GM21737 (cell line): Measurements from ENCODE around the gene TIMM13.

ENCODE experiments used
- ATAC-seq: cut with Tn5 transposase; IDR thresholded peaks from one replicate; pipeline ENCODE4 v1.9.1; 2021; ENCODE audit warnings: mild to moderate bottlenecking, moderate library complexity; ENCODE audit not compliant: unreplicated experiment

The TIMM13 gene

DNA sequence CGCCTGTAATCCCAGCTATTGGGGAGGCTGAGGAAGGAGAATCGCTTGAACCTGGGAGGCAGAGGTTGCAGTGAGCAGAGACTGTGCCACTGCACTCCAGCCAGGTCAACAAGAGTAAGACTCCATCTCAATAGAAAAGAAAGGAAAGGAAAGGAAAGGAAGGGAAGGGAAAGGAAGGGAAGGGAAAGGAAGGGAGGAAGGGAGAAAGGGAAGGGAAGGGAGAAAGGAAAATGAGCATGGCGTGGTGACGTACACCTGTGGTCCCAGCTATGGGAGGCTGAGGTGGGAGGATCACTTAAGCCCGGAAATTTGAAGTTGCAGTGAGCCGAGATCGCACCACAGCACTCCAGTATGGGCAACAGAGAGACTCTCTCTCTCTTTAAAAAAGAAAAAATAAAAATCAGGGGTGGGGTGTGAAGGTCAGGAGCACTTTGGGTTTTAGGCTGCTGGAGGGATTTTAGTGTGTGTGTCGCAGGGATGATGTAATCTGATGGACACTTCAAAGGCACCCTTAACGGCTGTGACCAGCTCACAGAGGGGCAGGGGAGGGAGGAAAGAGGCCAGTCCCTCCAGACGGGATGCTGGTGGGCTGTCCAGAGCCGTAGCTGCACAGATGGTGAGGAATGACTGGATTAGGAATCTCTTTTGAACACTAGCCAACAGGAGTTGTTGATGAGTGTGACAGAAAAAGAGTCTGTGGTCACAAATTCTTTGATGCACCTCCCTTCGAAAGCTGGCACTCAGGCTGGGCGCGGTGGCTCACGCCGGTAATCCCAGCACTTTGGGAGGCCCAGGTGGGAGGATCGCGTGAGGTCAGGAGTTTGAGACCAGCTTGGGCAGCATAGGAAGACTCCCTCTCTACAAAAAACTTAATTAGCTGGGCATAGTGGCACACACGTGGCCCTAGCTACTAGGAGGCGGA lies 39.8 kb downstream of the TIMM13 start:
- no peak for ATAC-seq

DNA sequence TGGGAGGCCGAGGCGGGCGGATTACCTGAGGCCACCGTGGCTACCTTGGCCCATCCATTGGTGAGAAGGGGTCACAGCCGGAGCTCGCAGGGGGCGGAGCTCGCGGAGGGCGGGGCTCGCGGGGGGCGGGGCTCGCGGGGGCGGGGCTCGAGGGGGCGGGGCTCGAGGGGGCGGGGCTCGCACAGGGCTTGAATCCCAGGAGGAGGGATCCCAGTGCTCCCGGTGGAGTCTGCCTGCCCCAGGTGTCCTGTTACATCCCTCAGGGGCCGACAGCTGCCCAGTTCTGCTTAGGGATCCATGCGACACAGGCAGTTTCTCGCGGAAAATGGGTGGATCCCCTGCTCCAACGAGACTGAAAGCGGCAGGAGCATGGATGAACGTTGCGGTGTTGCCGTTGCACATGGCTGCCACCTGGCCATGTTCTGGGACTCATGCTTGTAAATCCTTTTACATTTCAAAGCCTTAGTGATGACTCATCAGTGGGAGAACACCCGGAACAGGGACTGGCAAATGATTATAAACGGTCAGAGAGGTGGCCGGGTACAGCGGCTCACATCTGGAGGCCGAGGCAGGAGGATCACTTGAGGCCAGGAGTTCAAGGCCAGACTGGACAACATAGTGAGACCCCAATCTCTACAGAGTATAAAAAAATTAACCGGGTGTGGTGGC lies 42.2 kb downstream of the TIMM13 start:
- no peak for ATAC-seq

DNA sequence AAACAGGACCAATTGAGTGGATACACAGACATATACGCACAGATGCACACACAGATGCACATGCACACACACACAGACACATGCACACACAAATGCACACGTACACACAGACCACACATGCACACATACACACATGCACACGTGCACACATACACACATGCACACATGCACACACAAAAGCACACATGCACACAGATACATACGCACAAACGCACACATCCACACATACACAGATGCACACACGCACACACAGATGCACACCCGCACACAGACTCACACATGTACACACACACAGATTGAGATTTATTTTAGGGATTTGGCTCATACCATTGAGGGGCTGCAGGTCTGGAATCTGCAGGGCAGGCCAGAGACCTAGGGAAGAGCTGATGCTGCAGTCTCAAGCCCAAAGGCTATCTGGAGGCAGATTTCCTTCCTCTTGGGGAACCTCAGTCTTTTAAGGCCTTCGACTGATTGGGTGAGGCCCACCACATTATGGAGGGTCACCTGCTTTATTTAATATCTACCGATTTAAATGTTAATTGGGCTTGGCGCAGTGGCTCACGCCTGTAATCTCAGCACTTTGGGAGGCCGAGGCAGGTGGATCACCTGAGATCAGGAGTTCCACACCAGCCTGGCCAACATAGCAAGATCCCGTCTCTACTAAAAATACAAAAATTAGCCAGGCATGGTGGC lies 44.7 kb downstream of the TIMM13 start:
- ATAC-seq, result no peak

GRCh38 chr19:2381148-2381820 lies 46.1 kb downstream of the TIMM13 start:
- ATAC-seq, result no peak

DNA sequence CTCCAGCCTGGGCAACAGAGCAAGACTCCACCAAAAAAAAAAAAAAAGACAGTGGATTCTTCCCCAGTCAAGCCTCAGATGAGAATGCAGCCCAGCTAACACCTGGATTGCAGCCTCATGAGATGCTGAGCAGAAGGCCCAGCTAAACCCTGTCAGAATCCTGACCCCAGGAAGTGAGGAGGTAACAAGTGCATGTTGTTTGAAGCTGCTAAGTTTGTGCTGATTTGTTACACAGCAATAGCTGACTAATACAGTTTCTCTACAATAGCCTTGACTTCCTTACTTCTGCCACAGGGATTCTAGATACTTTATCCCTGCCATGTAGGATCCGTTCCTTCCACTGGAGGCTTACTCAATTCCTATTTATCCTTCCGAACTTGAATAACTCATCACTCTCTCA lies 46.8 kb downstream of the TIMM13 start:
- ATAC-seq, result no peak

- no peak for ATAC-seq
These were observed 50.4 kb downstream of the TIMM13 start for GRCh38 chr19:2376784-2377519.
